Coronary artery (tissue), 2 donors: ENCODE data around the gene SNX13.

Experiments used
- DNase-seq: peaks from one replicate; pipeline ENCODE4 v3.0.0-alpha.2; 2017; ENCODE audit warnings: low spot score
- H3K27ac ChIP-seq, 2 donors: fragments of 200-600 bp; sonication (generic); one replicate each; pipeline ENCODE4 v1.5.1; 2016 to 2019
- H3K4me3 ChIP-seq: fragments of 200-600 bp; sonication (generic); 2 replicates; pipeline ENCODE4 v1.5.1; 2016; ENCODE audit warnings: mild to moderate bottlenecking, moderate library complexity
- TF ChIP-seq, protein P1 (sequence below): fragments of 200-600 bp; sonication (generic); IDR thresholded peaks from one replicate; pipeline ENCODE4 v1.5.1; 2019; ENCODE audit warnings: antibody characterized with exemption

Gene SNX13

DNA sequence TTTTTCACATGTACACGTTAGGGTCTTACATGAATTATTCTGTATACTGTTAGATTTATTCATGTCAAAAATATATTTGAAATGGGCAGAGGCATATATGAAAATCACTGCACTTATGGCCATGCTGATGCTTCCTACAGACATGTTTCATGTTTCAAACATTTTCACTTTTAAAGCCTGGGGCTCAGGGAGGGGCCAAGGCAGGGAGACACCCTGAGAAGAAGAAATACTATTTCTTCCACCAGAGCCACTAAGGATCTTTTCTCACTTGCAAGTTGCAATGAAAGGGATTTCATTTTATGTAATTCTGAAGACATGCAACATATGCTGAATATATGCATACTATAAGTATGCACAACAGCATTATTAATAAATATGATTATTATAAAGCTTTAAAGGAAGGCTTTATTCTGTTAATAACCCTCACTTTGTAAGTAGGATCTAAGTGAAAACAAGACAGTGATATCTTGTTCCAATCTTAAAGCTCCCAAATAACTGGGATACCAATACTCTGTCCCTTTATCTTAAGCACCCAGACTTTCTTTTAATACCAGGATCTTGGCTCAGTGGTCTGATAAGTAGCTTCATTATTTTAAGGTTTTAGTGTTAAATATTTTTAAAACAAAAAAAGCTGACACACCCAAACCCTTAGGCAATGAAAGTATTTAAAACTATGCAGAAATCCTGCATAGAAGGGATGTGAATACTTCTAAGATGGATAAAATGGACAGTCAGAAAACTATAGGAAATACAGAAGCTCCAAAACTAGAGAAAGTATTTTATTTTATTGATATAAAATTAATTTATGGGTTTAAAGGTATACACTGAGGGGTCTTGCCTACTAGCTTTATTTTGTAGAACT is 148.0 kb downstream of the SNX13 start:
- TF ChIP-seq, protein P1, sequence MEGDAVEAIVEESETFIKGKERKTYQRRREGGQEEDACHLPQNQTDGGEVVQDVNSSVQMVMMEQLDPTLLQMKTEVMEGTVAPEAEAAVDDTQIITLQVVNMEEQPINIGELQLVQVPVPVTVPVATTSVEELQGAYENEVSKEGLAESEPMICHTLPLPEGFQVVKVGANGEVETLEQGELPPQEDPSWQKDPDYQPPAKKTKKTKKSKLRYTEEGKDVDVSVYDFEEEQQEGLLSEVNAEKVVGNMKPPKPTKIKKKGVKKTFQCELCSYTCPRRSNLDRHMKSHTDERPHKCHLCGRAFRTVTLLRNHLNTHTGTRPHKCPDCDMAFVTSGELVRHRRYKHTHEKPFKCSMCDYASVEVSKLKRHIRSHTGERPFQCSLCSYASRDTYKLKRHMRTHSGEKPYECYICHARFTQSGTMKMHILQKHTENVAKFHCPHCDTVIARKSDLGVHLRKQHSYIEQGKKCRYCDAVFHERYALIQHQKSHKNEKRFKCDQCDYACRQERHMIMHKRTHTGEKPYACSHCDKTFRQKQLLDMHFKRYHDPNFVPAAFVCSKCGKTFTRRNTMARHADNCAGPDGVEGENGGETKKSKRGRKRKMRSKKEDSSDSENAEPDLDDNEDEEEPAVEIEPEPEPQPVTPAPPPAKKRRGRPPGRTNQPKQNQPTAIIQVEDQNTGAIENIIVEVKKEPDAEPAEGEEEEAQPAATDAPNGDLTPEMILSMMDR, result no peak
- H3K4me3 ChIP-seq, result no peak overlapping the region
- H3K27ac ChIP-seq, result no peak overlapping the region
- DNase-seq, result no peak

DNA sequence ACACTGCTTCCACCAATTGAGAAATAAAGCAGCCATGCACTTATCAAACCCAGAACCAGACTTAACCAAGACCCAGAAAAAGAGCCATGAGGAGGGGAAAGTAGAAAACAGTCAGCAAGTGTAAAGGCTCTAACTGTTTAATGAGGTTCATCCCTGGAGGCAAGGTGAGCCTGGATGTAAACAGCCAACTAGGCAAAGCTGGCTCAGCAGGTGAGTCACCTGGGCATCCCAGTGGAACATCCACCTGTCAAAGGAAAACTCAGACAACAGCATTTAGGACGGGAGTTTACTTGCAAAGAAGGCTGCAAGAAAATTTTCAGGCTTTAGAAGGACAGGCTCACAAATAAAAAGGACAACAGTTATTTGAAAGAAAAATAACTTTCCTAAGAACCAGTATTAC is 153.0 kb downstream of the SNX13 start:
- DNase-seq, result no peak
- Histone ChIP-seq H3K4me3 (no peak overlapping the region), H3K27ac (no peak overlapping the region)
- TF ChIP-seq, protein P1, result no peak

DNA sequence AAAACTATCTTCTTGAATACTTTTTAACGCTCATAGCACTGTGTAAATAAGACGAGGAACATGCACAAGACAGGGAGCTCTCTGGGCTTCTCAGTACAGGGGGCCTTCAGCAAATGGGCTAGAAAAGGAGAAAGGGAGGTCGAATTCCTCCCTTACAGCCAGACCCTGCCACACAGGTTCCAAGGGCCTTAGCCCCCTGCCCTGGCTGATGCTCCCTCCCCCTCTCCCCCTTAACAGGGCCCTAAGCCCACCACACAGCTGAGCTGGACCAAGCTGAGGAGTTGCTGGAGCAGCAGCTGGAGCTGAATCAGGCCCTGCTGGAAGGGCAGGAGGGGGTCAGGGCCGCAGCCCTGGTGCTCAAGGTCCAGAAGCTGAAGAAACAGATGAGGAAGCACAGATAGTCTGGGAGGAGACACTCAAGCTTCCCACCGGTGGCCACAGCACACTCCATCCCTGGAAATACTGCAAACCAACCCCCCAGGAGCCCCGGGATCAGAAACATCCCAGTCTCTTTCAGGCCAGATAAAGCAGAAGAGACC is 153.9 kb downstream of the SNX13 start:
- Histone ChIP-seq H3K27ac (no peak overlapping the region), H3K4me3 (no peak overlapping the region)
- no peak for DNase-seq
- TF ChIP-seq, protein P1, result no peak

DNA sequence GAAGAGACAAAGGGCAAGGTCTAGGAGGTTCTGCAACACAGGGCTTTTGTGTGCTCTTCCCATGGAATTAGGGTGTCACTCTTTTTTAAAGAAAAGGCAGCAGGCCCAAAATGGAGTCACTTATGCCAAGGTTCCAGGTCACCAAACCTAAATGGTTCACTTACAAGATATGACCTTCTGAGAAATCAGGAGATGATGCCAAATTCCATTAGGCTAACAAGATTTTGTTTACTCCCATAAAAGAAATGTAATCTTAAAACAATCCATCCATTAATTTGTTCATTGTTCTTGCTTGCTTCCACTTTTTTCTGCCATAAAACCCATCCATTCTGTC is 158.1 kb downstream of the SNX13 start:
- Histone ChIP-seq H3K4me3 (no peak overlapping the region), H3K27ac (no peak overlapping the region)
- DNase-seq, result no peak
- TF ChIP-seq, protein P1, result no peak

DNA sequence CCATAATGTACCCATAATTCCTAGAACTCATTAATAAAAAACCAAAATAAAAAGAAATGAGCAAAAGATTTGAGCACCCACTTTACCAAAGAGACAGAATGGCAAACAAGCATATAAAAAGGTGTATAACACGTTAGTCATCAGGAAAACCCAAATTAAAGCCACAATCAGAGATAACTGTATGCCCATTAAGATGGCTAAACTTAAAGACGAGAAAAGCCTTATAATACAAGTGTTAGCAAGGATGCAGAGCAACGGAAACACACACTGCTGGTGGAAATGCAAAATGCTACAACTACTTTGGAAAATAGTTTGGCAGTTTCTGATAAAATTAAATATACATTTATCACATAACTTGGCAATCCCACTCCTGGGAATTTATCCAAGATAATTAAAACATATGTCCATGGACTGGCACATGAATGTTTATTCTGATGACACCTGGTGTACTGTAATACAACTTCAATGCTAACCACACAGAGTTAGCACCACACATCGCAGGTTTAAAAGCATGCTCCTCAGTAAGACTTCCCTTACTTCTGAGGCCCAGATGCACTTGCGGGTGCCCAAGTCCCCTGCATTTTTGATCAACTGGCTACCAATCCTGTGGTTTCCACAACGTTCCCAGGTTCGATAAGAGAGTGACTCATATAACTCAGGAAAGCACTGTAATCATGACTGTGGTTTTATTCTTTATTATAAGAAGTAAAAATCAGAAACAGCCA is 158.6 kb downstream of the SNX13 start:
- Histone ChIP-seq H3K27ac (no peak overlapping the region), H3K4me3 (no peak overlapping the region)
- DNase-seq, result no peak
- TF ChIP-seq, protein P1, result no peak

DNA sequence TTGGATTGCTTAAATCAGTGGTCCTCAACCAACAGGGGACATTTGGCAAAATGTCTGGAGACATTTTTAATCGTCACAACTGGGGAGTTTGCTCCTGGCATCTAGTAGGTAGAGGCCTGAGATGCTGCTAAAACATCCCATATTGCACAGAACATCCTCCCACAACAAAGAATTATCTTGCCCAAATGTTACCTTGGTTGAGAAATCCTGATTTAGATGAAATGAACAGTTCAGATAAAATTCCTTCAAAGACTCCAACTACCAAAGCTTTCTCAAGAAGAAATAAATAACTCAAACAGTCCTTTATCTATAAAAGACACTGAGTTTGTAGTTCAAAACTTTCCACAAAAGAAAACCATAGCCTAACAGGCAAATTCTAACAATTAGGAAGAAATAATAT is 160.9 kb downstream of the SNX13 start:
- no peak overlapping the region for H3K4me3 ChIP-seq
- TF ChIP-seq, protein P1, result no peak

More for the DNA sequence above, 160.9 kb downstream of the SNX13 start:
- DNase-seq, result no peak
- H3K27ac ChIP-seq, result no peak overlapping the region
